ENCODE data around the gene BEX2. TPM values are rescaled to one million over a fixed set of nuclear protein-coding genes. Genes with fewer than 3 reads are reported as not detected.
"Not testable (repeated sequence)": the region's sequence is repeated elsewhere in the genome, so short reads cannot be mapped to it uniquely, and the experiment has no call there.

Gene BEX2
- 3.4 and 3.6 TPM in 2 replicates for total RNA-seq

- intact Hi-C loops (cut with micrococcal nuclease), result loop anchor here (10.0 kb wide), 1 partner anchor 96 kb away; the partner anchor contains the start of gene BEX4
- no peaks in the 10 kb centered on the region for H3K9me3 Mint-ChIP-seq
- H3K27ac Mint-ChIP-seq, result peak within 1 kb of the TSS; percentile 56
- H3K27me3 Mint-ChIP-seq, result peaks cover 2% of the 10 kb centered on the region
- peak within 1 kb of the TSS; percentile 77 for H3K4me3 Mint-ChIP-seq
- no peaks in the 10 kb centered on the region for H3K36me3 Mint-ChIP-seq (ENCODE audit: low read depth)
- H3K4me1 Mint-ChIP-seq, result no peaks in the 10 kb centered on the region
- peak; percentile 93 for DNase-seq
Measured at GRCh38 chrX:103310555-103311398, at the start of gene BEX2. TSS of gene BEX2 (minus strand) at chrX:103310990. CDS start at chrX:103309976, 1,014 bp downstream.

- Mint-ChIP-seq H3K4me1 (peaks cover 7% of the 10 kb centered on the region), H3K9me3 (no peaks in the 10 kb centered on the region), H3K27ac (no peak overlapping the region), H3K36me3 (ENCODE audit: low read depth) (no peaks in the 10 kb centered on the region), H3K4me3 (no peak overlapping the region), H3K27me3 (peaks cover 7% of the 10 kb centered on the region)
- DNase-seq, result no peak
- intact Hi-C loops (cut with micrococcal nuclease), result no loop called here
Measured at GRCh38 chrX:103360092-103360491, 49.3 kb upstream of the BEX2 start.

DNA sequence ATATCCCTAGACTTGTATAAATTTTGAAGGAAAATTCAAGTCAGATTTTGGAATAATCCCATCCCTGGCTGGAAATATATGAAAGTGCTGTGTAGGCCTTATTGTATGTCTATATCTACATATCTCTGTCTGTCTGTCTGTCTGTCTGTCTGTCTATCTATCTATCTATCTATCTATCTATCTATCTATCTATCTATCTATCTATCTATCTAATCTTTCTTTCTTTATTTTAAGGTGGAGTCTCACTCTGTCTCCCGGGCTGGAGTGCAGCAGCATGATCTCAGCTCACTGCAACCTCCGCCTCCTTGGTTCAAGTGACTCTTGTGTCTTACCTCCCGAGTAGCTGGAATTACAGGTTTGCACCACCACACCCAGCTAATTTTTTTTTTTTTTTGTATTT lies 48.8 kb upstream of the BEX2 start:
- H3K27me3 Mint-ChIP-seq; H3K4me1 Mint-ChIP-seq; DNase-seq; H3K9me3 Mint-ChIP-seq; H3K27ac Mint-ChIP-seq; H3K4me3 Mint-ChIP-seq; intact Hi-C loops (cut with micrococcal nuclease); H3K36me3 Mint-ChIP-seq (ENCODE audit: low read depth): not testable (repeated sequence)

GRCh38 chrX:103357871-103358270 lies 47.1 kb upstream of the BEX2 start:
- Mint-ChIP-seq H3K4me1 (peaks cover 7% of the 10 kb centered on the region), H3K36me3 (ENCODE audit: low read depth) (no peaks in the 10 kb centered on the region), H3K27ac (no peak overlapping the region), H3K9me3 (no peaks in the 10 kb centered on the region), H3K27me3 (peaks cover 7% of the 10 kb centered on the region), H3K4me3 (no peak overlapping the region)
- intact Hi-C loops (cut with micrococcal nuclease), result no loop called here
- no peak for DNase-seq

DNA sequence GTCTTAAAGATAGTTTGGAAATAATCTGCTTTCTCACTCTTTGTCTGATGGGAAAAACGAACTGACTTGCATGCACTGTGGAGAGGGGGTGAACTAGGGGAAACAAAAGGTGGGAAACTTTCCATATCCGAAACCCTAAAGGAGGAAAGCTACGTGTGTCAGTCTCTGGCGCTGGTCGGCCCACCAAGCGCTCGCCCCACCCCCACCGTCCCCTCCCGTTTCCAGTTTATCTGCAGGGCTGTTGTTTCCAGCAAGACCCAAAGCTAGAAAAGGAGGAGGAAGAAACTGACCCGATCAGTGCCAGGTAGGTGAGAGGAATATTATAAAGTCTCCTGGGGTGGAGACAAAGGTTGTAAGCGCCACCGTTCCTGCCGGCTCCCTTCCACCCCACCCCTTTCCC lies 46.1 kb upstream of the BEX2 start:
- H3K27ac Mint-ChIP-seq, result no peak overlapping the region

DNA sequence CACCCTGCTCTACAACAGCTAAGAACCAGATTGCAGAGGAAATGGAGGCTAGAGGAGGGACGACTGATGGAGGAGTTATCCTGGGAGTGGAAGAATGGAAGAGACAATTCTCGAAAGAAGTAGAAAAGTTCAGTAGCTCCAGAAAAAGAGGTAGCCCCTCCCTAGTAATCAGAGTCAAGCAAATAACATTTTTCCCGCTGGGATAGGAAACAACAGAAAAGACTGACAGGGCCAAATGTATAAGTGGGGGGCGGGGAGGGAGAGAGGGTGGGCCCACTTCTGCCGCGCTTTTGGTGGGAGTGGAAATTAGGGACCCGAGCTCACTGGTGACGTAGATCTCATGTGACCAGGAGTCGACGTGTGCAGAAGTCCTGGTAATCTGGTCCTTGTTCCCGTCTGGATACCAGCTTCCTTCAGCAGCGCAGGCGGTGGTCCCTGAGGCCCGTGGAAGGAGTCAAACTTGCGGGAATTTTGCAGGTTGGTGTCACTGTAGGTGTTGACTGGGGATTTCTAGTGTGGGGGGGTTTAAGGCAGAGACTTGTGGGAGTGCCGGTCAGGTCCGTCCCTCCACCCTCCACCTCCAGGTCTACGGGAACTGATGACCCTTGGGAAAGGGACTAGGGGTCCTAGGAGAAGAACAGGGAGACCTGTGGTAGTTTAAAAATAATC lies 45.5 kb upstream of the BEX2 start, which contains the start of gene TCEAL9:
TSS of gene TCEAL9 (plus strand) at position 377 of the 669 bp plus-strand sequence. CDS start 1,179 bp downstream, outside the sequence.
- H3K36me3 Mint-ChIP-seq (ENCODE audit: low read depth), result no peaks in the 10 kb centered on the region
- no peaks in the 10 kb centered on the region for H3K9me3 Mint-ChIP-seq
- H3K4me1 Mint-ChIP-seq, result peaks cover 7% of the 10 kb centered on the region
- intact Hi-C loops (cut with micrococcal nuclease), result no loop called here
- peak within 1 kb of the TSS; percentile 79 for H3K4me3 Mint-ChIP-seq
- no peak within 1 kb of the TSS for H3K27ac Mint-ChIP-seq
- DNase-seq, result no peak
- peaks cover 7% of the 10 kb centered on the region for H3K27me3 Mint-ChIP-seq

More for the DNA sequence above, 46.1 kb upstream of the BEX2 start:
- peaks cover 7% of the 10 kb centered on the region for H3K27me3 Mint-ChIP-seq
- H3K36me3 Mint-ChIP-seq (ENCODE audit: low read depth), result no peaks in the 10 kb centered on the region
- intact Hi-C loops (cut with micrococcal nuclease), result no loop called here
- no peak for DNase-seq
- peaks cover 7% of the 10 kb centered on the region for H3K4me1 Mint-ChIP-seq
- peak overlapping the region; percentile 79 for H3K4me3 Mint-ChIP-seq
- no peaks in the 10 kb centered on the region for H3K9me3 Mint-ChIP-seq

DNA sequence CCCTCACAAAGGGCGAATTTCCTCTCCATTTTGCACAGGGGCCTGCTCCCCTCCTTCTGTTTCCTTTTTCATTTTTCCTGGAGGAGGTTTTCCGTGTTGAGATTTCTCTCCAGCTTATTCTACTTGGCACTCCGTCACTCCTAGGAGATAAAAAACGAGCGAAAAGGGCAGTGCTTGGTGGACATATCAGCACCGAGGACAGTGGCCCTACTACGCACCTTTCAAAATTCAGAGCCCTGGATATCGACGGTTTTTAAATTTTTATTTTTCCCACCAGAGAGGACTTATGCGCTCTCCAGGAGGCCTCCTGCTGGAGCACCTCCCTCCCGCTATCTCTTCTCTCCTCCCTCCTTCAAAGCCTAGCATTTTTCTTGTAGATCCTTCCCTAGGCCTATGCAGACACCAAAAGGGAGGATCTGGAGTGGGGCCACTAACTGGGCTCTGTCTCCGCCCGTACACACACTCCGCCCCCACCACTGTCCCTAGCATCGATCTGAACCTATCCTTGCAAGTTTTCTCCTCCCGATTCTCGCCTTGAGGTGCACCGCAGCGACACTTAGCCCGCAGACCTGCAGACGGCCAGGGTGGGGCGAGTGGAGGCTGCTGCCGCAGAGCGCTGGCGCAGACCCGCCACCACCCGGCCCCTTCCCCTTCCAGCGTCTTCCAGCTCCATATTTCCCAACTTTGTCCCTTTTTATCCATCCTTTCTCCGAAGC lies 37.0 kb upstream of the BEX2 start:
- intact Hi-C loops (cut with micrococcal nuclease), result no loop called here
- no peak overlapping the region for H3K4me3 Mint-ChIP-seq
- no peaks in the 10 kb centered on the region for H3K9me3 Mint-ChIP-seq
- DNase-seq, result no peak
- H3K27ac Mint-ChIP-seq, result no peak overlapping the region
- no peaks in the 10 kb centered on the region for H3K36me3 Mint-ChIP-seq (ENCODE audit: low read depth)
- H3K27me3 Mint-ChIP-seq, result peaks cover 4% of the 10 kb centered on the region
- H3K4me1 Mint-ChIP-seq, result peaks cover 3% of the 10 kb centered on the region

DNA sequence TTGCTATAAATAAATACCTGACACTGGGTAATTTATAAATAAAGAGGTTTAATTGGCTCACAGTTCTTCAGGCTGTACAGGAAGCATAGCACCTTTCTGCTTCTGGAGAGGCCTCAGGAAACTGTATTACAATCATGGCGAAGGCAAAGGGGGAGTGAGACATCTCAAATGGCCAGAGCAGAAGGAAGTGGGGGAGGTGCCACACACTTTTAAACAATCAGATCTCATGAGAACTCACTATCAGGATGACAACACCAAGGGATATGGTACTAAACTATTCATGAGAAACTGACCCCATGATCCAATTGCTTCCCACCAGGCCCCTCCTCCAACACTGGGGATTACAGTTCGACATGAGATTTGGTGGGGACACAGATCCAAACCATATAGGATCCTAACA lies 33.8 kb upstream of the BEX2 start:
- DNase-seq, result no peak
- no peaks in the 10 kb centered on the region for H3K36me3 Mint-ChIP-seq (ENCODE audit: low read depth)
- intact Hi-C loops (cut with micrococcal nuclease), result no loop called here

DNA sequence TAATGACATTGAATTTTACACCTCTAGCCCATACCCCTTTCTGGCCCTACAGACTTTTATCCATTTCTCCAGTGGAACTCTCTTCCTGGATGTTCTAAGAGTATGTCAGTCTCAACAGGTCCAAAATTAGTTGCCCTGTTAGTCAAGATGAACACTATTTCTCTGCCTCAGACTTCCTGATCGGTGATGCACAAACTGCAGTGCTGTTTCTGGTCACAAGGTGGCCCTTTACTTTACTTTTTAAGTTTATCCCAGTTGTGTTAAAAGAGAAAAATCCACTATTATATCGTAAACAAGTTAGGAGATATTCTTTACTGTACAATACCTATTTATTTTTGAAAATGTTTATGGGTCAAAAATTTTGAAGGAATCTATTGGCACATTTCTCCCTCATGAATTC lies 32.3 kb upstream of the BEX2 start:
- no peaks in the 10 kb centered on the region for H3K36me3 Mint-ChIP-seq (ENCODE audit: low read depth)
- H3K27me3 Mint-ChIP-seq, result peaks cover 8% of the 10 kb centered on the region
- peak; percentile 76 for DNase-seq
- H3K4me1 Mint-ChIP-seq, result peaks cover 3% of the 10 kb centered on the region
- intact Hi-C loops (cut with micrococcal nuclease), result loop anchor here (1.0 kb wide), 1 partner anchor 121 kb away; no protein-coding TSS in a partner anchor
- H3K4me3 Mint-ChIP-seq, result no peak overlapping the region
- H3K9me3 Mint-ChIP-seq, result no peaks in the 10 kb centered on the region
- no peak overlapping the region for H3K27ac Mint-ChIP-seq

More for the DNA sequence above, 33.8 kb upstream of the BEX2 start:
- H3K4me1 Mint-ChIP-seq, result peaks cover 3% of the 10 kb centered on the region
- no peak overlapping the region for H3K27ac Mint-ChIP-seq
- H3K27me3 Mint-ChIP-seq, result peaks cover 6% of the 10 kb centered on the region
- no peak overlapping the region for H3K4me3 Mint-ChIP-seq
- H3K9me3 Mint-ChIP-seq, result no peaks in the 10 kb centered on the region

GRCh38 chrX:103338663-103339062 lies 27.9 kb upstream of the BEX2 start:
- Mint-ChIP-seq H3K4me3 (no peak overlapping the region), H3K27me3 (peaks cover 14% of the 10 kb centered on the region), H3K4me1 (peaks cover 3% of the 10 kb centered on the region), H3K27ac (no peak overlapping the region), H3K36me3 (ENCODE audit: low read depth) (no peaks in the 10 kb centered on the region), H3K9me3 (no peaks in the 10 kb centered on the region)
- no peak for DNase-seq
- intact Hi-C loops (cut with micrococcal nuclease), result no loop called here

DNA sequence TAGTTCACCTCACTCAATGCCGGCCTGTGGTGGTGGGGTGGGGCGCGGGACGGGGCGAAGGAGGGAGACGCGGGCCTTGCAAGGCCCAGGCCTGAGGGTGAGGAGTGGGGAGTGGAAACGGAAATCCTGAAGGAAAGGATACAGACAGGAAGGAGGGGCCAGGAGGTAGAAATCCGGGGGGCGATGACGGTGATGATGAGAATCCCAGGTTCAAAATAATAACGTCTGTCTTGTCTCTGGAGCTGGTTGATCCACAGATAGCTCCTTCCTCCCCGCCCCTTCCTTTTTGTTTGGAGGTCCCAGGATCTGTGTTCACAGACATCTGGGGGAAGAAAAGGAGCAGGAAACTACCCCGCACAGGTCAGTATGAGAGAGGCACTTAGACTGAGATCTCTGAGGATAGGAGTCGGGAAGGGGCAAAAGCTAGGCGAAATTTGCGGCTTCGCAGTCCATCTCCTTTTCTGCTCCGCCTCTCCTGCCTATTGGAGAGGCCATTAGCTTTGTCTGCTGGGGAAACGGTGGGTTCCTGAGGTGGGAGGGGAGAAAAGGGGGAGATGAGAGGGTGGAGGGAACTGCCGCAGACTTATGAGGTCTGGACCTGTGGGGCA lies 20.0 kb upstream of the BEX2 start:
- intact Hi-C loops (cut with micrococcal nuclease), result no loop called here
- Mint-ChIP-seq H3K27me3 (peaks cover 14% of the 10 kb centered on the region), H3K4me3 (no peak overlapping the region), H3K4me1 (no peaks in the 10 kb centered on the region), H3K27ac (no peak overlapping the region), H3K9me3 (no peaks in the 10 kb centered on the region), H3K36me3 (ENCODE audit: low read depth) (no peaks in the 10 kb centered on the region)
- DNase-seq, result no peak

GRCh38 chrX:103329991-103330390 lies 19.2 kb upstream of the BEX2 start, which contains the start of gene TCEAL7:
TSS of gene TCEAL7 (plus strand) at chrX:103330239. CDS start at chrX:103331404, 1,165 bp downstream.
- DNase-seq, result no peak
- intact Hi-C loops (cut with micrococcal nuclease), result no loop called here
- no peaks in the 10 kb centered on the region for H3K4me1 Mint-ChIP-seq
- H3K27me3 Mint-ChIP-seq, result peaks cover 12% of the 10 kb centered on the region
- H3K4me3 Mint-ChIP-seq, result no peak within 1 kb of the TSS
- no peak within 1 kb of the TSS for H3K27ac Mint-ChIP-seq
- no peaks in the 10 kb centered on the region for H3K9me3 Mint-ChIP-seq
- no peaks in the 10 kb centered on the region for H3K36me3 Mint-ChIP-seq (ENCODE audit: low read depth)

- Mint-ChIP-seq H3K4me1 (no peaks in the 10 kb centered on the region), H3K36me3 (ENCODE audit: low read depth) (no peaks in the 10 kb centered on the region), H3K27ac (no peak overlapping the region), H3K9me3 (no peaks in the 10 kb centered on the region), H3K4me3 (no peak overlapping the region), H3K27me3 (peaks cover 2% of the 10 kb centered on the region)
- DNase-seq, result no peak
- intact Hi-C loops (cut with micrococcal nuclease), result loop anchor here (10.0 kb wide), 1 partner anchor 97 kb away; the partner anchor contains the start of gene BEX4
Measured at GRCh38 chrX:103311399-103311780, 600 bp upstream of the BEX2 start.
